NCI-H2196 (cell line): ENCODE results near the gene CRYAB.

Source experiments
- DNase-seq: peaks from one replicate; lab custom pipeline; 2025; ENCODE audit not compliant: unreplicated experiment; lab: John Stamatoyannopoulos, UW

CRYAB gene

GRCh38 chr11:111911563-111912401 lies at the start of gene CRYAB:
TSS of gene CRYAB (minus strand) at chr11:111911770. CDS start at chr11:111911724, 46 bp downstream.
- no peak for DNase-seq

GRCh38 chr11:111960916-111961315 lies 49.3 kb upstream of the CRYAB start:
- DNase-seq, result no peak

GRCh38 chr11:111957663-111958444 lies 46.3 kb upstream of the CRYAB start:
- no peak for DNase-seq

DNA sequence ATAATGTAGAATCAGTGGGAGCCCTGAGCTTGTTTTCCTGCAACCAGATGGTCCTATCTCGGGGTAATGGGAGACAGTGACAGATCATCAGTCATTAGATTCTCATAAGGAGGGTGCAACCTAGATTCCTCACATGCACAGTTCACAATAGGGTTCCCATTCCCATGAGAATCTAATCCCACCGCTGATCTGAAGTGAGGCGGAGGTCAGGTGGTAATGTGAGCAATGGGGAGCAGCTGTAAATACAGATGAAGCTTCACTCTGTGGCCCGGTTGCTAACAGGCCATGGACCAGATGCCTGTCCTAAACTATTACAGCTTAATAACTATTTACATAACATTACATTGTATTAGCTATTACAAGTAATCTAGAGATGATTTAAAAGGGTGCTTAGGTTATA lies 42.6 kb upstream of the CRYAB start:
- DNase-seq, result no peak

DNA sequence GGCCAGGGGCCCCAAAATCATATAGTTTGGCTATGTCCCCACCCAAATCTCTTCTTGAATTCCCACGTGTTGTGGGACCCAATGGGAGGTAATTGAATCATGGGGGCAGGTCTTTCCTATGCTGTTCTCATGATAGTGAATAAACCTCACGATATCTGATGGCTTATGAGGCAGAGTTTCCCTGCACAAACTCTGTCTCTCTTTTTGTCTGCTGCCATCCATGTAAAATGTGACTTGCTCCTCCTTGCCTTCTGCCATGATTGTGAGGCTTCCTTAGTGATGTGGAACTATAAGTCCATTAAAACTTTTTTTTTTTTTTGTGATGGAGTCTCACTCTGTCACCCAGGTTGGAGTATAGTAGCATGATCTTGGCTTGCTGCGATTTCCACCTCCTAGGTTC lies 40.0 kb upstream of the CRYAB start:
- DNase-seq, result no peak

DNA sequence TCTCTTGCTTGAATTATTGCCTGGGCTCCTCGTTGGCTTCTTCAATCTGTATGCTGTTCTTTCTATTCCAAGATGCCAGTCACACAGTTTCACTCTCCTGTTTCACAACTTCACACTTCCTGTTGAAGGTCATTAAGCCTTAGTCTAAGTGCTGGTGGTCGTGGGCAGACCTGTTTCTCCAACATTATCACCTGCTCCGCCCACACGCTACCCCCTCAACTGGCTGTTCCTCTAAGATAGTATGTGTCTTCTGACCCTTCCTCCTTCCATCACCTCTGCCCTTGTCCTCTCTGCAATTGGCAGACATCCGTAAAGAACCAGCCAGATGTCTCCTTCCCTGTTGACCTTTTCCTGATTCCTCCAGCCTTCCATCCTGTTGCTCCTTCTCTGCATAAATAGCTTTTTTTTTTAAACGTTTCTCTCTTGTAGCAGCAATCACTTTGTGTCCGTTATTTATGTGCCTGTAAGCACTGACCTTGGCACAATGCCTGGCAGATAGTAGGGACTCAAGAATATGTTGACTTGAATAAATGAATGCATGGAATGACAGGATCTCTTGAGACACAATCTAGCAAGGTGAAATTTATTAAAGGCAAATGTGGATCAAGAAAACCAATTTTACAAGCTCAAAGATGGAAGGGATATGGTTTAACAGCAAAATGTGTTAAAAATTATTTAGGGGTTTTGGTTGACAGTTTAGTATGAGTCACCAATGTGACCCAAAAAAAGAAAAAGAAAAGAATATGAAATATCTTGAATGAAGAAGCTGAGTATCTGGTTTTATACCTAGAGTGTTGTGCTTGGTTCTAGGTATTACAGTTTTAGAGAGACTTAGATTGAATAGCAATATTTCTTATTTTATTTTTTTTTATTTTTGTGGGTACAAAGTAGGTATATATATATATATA lies 38.2 kb upstream of the CRYAB start:
- DNase-seq, result no peak

- DNase-seq, result no peak
Measured at GRCh38 chr11:111947143-111947542, 35.6 kb upstream of the CRYAB start.

- no peak for DNase-seq
Measured at GRCh38 chr11:111946499-111946898, 34.9 kb upstream of the CRYAB start.

- DNase-seq, result no peak
Measured at GRCh38 chr11:111945198-111945597, 33.6 kb upstream of the CRYAB start.

- no peak for DNase-seq
Measured at GRCh38 chr11:111944651-111945051, 33.1 kb upstream of the CRYAB start.

GRCh38 chr11:111944139-111944538 lies 32.6 kb upstream of the CRYAB start:
- DNase-seq, result no peak

- no peak for DNase-seq
Measured at GRCh38 chr11:111942829-111943228, 31.3 kb upstream of the CRYAB start.

DNA sequence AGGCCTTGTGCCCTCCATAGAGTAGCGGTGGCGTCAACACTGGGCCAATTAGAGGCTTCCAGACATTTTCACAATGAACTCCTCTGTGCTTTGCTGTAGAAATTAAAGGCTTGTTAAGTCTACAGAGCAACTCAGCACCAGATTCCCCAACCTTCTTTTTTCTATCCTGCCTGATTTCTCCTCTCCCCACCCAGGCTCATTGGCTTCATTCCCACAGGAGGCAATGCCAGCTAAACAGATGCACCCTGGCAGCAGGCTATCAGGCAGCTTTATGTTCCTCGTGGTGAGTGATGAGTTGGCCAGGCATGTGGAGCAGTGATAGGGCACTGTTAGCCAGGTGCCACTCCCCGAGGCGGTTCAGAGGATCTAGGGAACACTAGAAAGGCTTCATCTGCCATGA lies 30.4 kb upstream of the CRYAB start:
- DNase-seq, result peak; percentile 37

DNA sequence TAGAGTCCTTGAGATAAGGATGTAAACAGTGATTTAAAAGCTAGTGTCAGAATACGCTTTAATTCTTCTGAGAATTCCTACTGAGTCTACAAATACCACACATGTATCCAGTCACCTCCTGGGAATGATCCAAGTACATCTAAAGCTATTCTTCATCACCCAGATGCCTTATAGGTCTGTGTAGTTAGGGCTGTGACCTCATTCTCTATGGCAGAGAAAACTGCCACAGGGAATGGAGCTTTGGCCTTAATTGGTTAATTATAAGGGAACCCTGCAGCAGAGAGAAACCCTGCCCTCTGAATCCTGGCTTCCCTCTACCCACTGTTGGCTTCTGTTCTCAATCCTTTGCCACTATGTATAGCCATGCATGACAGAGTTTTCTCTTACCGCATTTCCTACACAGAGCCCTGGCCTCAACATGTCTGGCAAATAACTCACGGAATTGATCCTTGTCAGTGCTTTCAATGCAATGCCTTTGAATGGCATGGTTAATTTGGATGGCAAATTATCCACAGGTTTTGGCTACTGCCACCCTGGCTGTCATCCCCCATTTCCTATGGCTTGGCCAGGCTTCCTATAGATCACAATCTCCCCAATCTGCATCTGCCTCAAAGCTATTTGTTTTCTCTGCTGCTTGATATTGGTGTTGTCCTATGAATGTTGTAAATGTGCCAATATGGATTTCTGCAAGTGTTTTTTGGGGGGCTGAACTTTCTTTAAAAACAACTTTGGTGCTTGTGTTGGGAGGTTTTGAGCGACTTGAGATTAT lies 28.4 kb upstream of the CRYAB start:
- no peak for DNase-seq

GRCh38 chr11:111938687-111939160 lies 27.2 kb upstream of the CRYAB start:
- no peak for DNase-seq

GRCh38 chr11:111937844-111938243 lies 26.3 kb upstream of the CRYAB start:
- DNase-seq, result no peak

DNA sequence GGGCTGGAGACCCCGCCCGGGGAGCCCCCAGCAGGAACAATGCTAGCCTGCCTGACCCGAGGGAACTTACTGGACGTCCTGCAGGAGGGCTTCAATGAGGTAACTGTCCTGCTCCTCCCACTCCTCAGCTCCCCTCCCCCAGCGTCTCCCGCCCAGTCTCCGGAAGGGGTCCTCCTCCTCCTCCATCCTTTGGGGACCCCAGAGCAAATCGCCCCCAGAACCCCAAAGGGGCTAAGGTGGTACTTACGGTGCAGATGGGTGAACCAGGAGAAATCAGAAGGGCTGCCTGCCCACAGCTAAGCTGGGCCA lies 25.8 kb upstream of the CRYAB start:
- DNase-seq, result no peak

GRCh38 chr11:111936040-111936540 lies 24.5 kb upstream of the CRYAB start:
- DNase-seq, result no peak

- no peak for DNase-seq
Measured at GRCh38 chr11:111935317-111936039, 23.9 kb upstream of the CRYAB start.

- DNase-seq, result no peak
Measured at GRCh38 chr11:111934306-111934705, 22.7 kb upstream of the CRYAB start.
